ENCODE results near the gene CRTC2. TPM values are rescaled to one million over a fixed set of nuclear protein-coding genes. Genes with fewer than 3 reads are reported as not detected.
A peak's percentile ranks its signal among the peaks of the same experiment; 100 is the strongest.

Gene CRTC2
- total and polyA plus RNA-seq, 9 of the 15 experiments (the other 6 are each of a cell fraction or from before 2014, with no cell fraction given), result 2.7 to 26.4 (median 10.2) TPM

GRCh38 chr1:153985341-153985912 lies 27.0 kb upstream of the CRTC2 start (continued):
- TF ChIP-seq ATF6 (CRISPR knock-in tag; IDR thresholded peaks at IDR 0.05), result no peak
- no peak for TF ChIP-seq GTF2E2 (tag; IDR thresholded peaks at IDR 0.05)
- TF ChIP-seq MAX (CRISPR knock-in tag; IDR thresholded peaks at IDR 0.05), result 0 out of 2 replicates have a peak, but pooled peaks have one; percentile 32
- 0 out of 2 replicates have a peak, but pooled peaks have one; percentile 61 for TF ChIP-seq ZC3H8 (IDR thresholded peaks at IDR 0.05)
- no peak for TF ChIP-seq NFIX (CRISPR knock-in tag; IDR thresholded peaks at IDR 0.05; ENCODE audit: low read depth)
- peak; percentile 49 for TF ChIP-seq FOS (IDR thresholded peaks at IDR 0.05; ENCODE audit: extremely low read depth, insufficient read length)
- TF ChIP-seq LARP7 (IDR thresholded peaks at IDR 0.05), result no peak; the same call in 1 of the 2 replicates
- TF ChIP-seq ELF1 (tag; IDR thresholded peaks at IDR 0.05), result no peak
- no peak for TF ChIP-seq HINFP (tag; conservative IDR thresholded peaks at IDR 0.05; ENCODE audit: low read depth)
- TF ChIP-seq ZNF140 (CRISPR knock-in tag; IDR thresholded peaks at IDR 0.05), result no peak
- TF ChIP-seq PHF21A (IDR thresholded peaks at IDR 0.05; ENCODE audit: borderline replicate concordance, low read depth), result no peak
- no peak for TF ChIP-seq MITF (IDR thresholded peaks at IDR 0.05)
- TF ChIP-seq TCF7 (IDR thresholded peaks at IDR 0.05; ENCODE audit: borderline replicate concordance), result no peak
- TF ChIP-seq PPARD (CRISPR knock-in tag; IDR thresholded peaks at IDR 0.05), result no peak
- TF ChIP-seq SIRT6 (IDR thresholded peaks at IDR 0.05; ENCODE audit: low read depth, low read length), result no peak
- TF ChIP-seq E2F4 (CRISPR knock-in tag; IDR thresholded peaks at IDR 0.05; ENCODE audit: low read depth), result no peak
- no peak for TF ChIP-seq ZNF551 (CRISPR knock-in tag; IDR thresholded peaks at IDR 0.05)
- no peak for TF ChIP-seq ZNF121 (CRISPR knock-in tag; conservative IDR thresholded peaks at IDR 0.05)
- TF ChIP-seq CBX5 (IDR thresholded peaks at IDR 0.05; ENCODE audit: borderline replicate concordance, low read depth), result no peak
- TF ChIP-seq ZC3H4 (CRISPR knock-in tag; IDR thresholded peaks at IDR 0.05; ENCODE audit: borderline replicate concordance), result no peak
- TF ChIP-seq POLR2G (IDR thresholded peaks at IDR 0.05; ENCODE audit: low read depth, low read length), result no peak
- TF ChIP-seq ZNF133 (CRISPR knock-in tag; IDR thresholded peaks at IDR 0.05), result no peak
- no peak for TF ChIP-seq SRSF1 (IDR thresholded peaks at IDR 0.05; ENCODE audit: low read depth, low read length)
- TF ChIP-seq ZNF589 (CRISPR knock-in tag; IDR thresholded peaks at IDR 0.05; ENCODE audit: low read depth), result no peak
- TF ChIP-seq HNRNPL (IDR thresholded peaks at IDR 0.05; ENCODE audit: low read depth, low read length), result no peak

Measured in K562 (cell line).